VCaP (cell line): ENCODE results near the gene ANKFN1.
A peak's percentile ranks its signal among the peaks of the same experiment; 100 is the strongest.

Experiments
- H3K27ac ChIP-seq: fragments of 450-650 bp; 2 replicates; pipeline ENCODE4 v1.5.1; 2017
- TF ChIP-seq, protein P1 (sequence below): fragments of 450-650 bp; conservative IDR thresholded peaks from 2 replicates; pipeline ENCODE4 v1.5.1; 2017; ENCODE audit warnings: mild to moderate bottlenecking, moderate library complexity

The ANKFN1 gene

DNA sequence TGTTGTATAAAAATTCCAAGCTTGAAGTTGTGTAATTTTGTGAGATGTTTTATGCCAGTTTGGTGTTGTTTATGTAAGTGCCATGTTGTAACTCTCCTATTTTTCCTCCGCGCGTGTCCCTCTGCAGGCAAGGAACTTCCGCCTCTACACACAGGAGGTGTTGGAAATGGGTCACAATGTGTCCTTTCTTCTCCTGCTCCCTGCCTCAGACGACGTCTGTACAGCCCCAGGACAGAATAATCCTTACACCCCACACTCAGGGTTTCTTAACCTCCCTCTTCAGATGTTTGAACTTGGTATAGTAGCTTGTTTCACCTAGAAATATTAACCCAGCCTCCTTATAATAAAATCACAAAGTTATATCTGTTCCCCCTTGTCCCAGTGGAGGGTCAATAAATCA is 329.0 kb downstream of the ANKFN1 start:
- no peak overlapping the region for H3K27ac ChIP-seq
- TF ChIP-seq, protein P1, sequence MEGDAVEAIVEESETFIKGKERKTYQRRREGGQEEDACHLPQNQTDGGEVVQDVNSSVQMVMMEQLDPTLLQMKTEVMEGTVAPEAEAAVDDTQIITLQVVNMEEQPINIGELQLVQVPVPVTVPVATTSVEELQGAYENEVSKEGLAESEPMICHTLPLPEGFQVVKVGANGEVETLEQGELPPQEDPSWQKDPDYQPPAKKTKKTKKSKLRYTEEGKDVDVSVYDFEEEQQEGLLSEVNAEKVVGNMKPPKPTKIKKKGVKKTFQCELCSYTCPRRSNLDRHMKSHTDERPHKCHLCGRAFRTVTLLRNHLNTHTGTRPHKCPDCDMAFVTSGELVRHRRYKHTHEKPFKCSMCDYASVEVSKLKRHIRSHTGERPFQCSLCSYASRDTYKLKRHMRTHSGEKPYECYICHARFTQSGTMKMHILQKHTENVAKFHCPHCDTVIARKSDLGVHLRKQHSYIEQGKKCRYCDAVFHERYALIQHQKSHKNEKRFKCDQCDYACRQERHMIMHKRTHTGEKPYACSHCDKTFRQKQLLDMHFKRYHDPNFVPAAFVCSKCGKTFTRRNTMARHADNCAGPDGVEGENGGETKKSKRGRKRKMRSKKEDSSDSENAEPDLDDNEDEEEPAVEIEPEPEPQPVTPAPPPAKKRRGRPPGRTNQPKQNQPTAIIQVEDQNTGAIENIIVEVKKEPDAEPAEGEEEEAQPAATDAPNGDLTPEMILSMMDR = no peak

DNA sequence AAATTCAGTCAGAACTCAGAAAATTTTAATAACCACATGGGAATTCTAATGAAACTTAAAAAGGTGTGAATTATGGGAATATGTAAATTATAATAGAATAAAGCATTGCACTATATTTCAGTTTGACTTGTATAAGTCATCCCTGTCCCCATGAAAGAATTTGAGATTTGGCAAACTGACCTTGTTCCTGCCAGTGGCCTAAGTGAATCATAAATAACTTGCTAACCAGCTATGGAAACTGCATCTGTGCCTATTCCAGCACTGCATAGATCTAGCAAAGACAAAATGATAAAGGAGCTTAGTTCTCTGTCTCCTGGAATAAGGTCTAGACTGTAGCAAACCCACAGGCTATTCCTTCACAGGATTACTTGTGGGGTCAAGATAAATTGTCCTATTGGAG is 333.5 kb downstream of the ANKFN1 start:
- TF ChIP-seq, protein P1 = no peak

GRCh38 chr17:56488800-56489199 is 335.5 kb downstream of the ANKFN1 start:
- H3K27ac ChIP-seq = peak overlapping the region; percentile 64

More for the DNA sequence above, 333.5 kb downstream of the ANKFN1 start:
- H3K27ac ChIP-seq = no peak overlapping the region

GRCh38 chr17:56489980-56490379 is 336.7 kb downstream of the ANKFN1 start:
- peak overlapping the region; percentile 64 for H3K27ac ChIP-seq
- TF ChIP-seq, protein P1 = no peak

More at GRCh38 chr17:56488800-56489199, 335.5 kb downstream of the ANKFN1 start:
- TF ChIP-seq, protein P1 = no peak

GRCh38 chr17:56495556-56495955 is 342.3 kb downstream of the ANKFN1 start:
- TF ChIP-seq, protein P1 = no peak
- peak overlapping the region; percentile 44 for H3K27ac ChIP-seq

DNA sequence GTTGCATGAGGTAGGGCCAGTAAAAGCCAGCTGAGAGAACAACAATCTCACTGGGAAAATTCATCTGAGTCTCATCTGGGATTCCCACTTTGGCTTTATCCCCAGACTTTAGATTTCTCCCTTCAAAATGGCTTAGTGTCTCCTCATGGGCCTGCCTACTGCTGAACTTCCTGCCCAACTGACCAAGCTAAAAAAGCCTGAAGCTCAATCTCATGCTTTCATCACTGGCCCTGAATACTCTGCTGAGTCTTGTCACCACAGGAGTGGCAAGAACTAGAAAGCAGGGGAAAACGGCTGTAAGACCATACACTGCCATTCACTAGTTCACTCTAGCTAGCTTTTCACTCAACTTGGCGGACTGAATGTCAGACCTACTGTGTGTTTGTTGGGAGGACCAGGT is 343.9 kb downstream of the ANKFN1 start:
- no peak overlapping the region for H3K27ac ChIP-seq
- TF ChIP-seq, protein P1 = no peak

DNA sequence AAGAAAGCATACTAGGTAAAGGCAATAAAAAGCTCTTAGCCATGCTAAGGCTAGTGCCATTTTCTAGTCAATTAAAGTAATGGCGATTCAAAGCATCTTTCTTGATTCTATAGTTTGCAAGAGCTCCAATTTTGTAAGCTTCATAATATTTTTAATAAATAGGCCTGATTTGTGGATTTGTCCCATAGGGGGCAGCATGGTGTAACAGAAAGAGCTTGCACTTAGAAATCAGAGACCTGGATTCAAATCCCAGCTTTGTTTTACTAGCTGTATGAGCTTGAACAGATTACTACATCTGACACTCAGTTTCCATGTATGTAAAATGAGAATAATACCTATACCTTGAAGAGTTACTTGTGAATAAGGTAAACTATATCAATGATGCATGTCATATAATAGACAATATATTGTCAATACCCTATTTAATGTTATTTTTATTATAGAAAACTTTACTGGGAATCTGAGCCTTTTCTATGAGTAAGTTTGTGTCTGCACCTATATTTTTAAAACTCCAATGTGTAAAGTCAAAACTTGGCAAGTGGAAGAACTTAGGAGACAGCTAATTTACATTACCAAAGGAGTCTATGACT is 346.6 kb downstream of the ANKFN1 start:
- no peak overlapping the region for H3K27ac ChIP-seq
- TF ChIP-seq, protein P1 = peak; percentile 55
